Endothelial cell of hepatic sinusoid (primary cell): ENCODE results near the gene OR4D1.

Source experiments
- in situ Hi-C: cut with HindIII; loops from 2 replicates; pipeline ENCODE4 v1.10.0; 2017; ENCODE audit warnings: low sequenced_read_pairs

The OR4D1 gene

GRCh38 chr17:58191241-58191896, 43.2 kb downstream of the OR4D1 start:
- in situ Hi-C loops = no loop called here

- in situ Hi-C loops = no loop called here
Observed at GRCh38 chr17:58192612-58193011, 44.4 kb downstream of the OR4D1 start, which contains the start of gene EPX. TSS of gene EPX (plus strand) at chr17:58192726. CDS start at chr17:58192847, 121 bp downstream.

- in situ Hi-C loops = no loop called here
Observed at GRCh38 chr17:58193641-58194255, 45.6 kb downstream of the OR4D1 start.

- in situ Hi-C loops = no loop called here
Observed at GRCh38 chr17:58195518-58196123, 47.4 kb downstream of the OR4D1 start.

GRCh38 chr17:58196610-58197009, 48.4 kb downstream of the OR4D1 start:
- in situ Hi-C loops = no loop called here

GRCh38 chr17:58200024-58200633, 51.9 kb downstream of the OR4D1 start:
- in situ Hi-C loops = no loop called here

GRCh38 chr17:58202859-58203258, 54.7 kb downstream of the OR4D1 start:
- in situ Hi-C loops = no loop called here

GRCh38 chr17:58204796-58205195, 56.6 kb downstream of the OR4D1 start:
- in situ Hi-C loops = no loop called here

GRCh38 chr17:58205936-58206335, 57.8 kb downstream of the OR4D1 start:
- in situ Hi-C loops = no loop called here

GRCh38 chr17:58207451-58207850, 59.3 kb downstream of the OR4D1 start:
- in situ Hi-C loops = no loop called here

- in situ Hi-C loops = no loop called here
Observed at GRCh38 chr17:58208344-58208743, 60.2 kb downstream of the OR4D1 start.
